Esophagus muscularis mucosa (tissue), 4 donors: Measurements from ENCODE around the gene VKORC1L1. TPM values are rescaled to one million over a fixed set of nuclear protein-coding genes. Genes with fewer than 3 reads are reported as not detected.
"Not testable (repeated sequence)": the region's sequence is repeated elsewhere in the genome, so short reads cannot be mapped to it uniquely, and the experiment has no call there.

Experiments
- DNase-seq: peaks from one replicate; pipeline ENCODE4 v3.0.0-alpha.2; 2017; ENCODE audit errors: extremely low spot score
- H3K27ac ChIP-seq, 4 donors: fragments of 200-600 bp; sonication (generic); replicated peaks in 1 of 4; 1 replicate in 3 of 4; 2 replicates in 1 of 4; pipeline ENCODE4 v1.5.1; 2016 to 2019; ENCODE audit warnings: mild to moderate bottlenecking in 1 of 4
- H3K27me3 ChIP-seq, 4 donors: fragments of 200-600 bp; sonication (generic); one replicate each; pipeline versions ENCODE4 v1.5.1 to v1.6.0; 2016 to 2019
- H3K36me3 ChIP-seq, 4 donors: fragments of 200-600 bp; sonication (generic); one replicate each; pipeline ENCODE4 v1.5.1; 2016 to 2019
- H3K4me1 ChIP-seq, 4 donors: fragments of 200-600 bp; sonication (generic); one replicate each; pipeline ENCODE4 v1.5.1; 2016 to 2019
- H3K4me3 ChIP-seq, 4 donors: fragments of 200-600 bp; sonication (generic); 1 replicate in 2 of 4; 2 replicates in 2 of 4; pipeline ENCODE4 v1.5.1; 2016 to 2019; ENCODE audit warnings: mild to moderate bottlenecking in 4 of 4, moderate library complexity in 1 of 4
- H3K9me3 ChIP-seq, 4 donors: fragments of 200-600 bp; sonication (generic); 1 replicate in 3 of 4; 2 replicates in 1 of 4; pipeline ENCODE4 v1.5.1; 2016 to 2019
- EP300 ChIP-seq: sonication (generic); formaldehyde crosslinking; IDR thresholded peaks from one replicate; pipeline ENCODE4 v1.6.1; 2017; ENCODE audit warnings: antibody characterized with exemption
- POLR2A ChIP-seq: fragments of 450-650 bp; IDR thresholded peaks from one replicate; pipeline ENCODE4 v1.6.1; 2017; ENCODE audit warnings: antibody characterized with exemption, moderate library complexity, mild to moderate bottlenecking, low read depth
- POLR2AphosphoS5 ChIP-seq, 2 donors: sonication (generic); formaldehyde crosslinking; IDR thresholded peaks; one replicate each; pipeline ENCODE4 v1.6.1; 2017; ENCODE audit warnings: antibody characterized with exemption in 2 of 2
- WGBS: methylation state at CpG from one replicate; pipeline ENCODE4 v1.1.5; 2018; 5-methylcytosine and 5-hydroxymethylcytosine counted together
- intact Hi-C: fragments of 100-400 bp; cut with DNase I; formaldehyde crosslinking; loops from one replicate; pipeline ENCODE4 v1.15.1; 2023
- total RNA-seq, 4 donors: library from RNA; depleted of rRNA; stranded (reverse); fragments of >200 nt; gene quantifications; one replicate each; pipeline versions ENCODE4 v1.1.0 to v1.2.1, GENCODE V29; 2016
- TF ChIP-seq, protein P1 (sequence below), 3 experiments: fragments of 200-600 bp in 2 of 3; fragments of 450-650 bp in 1 of 3; sonication (generic) in 2 of 3; IDR thresholded peaks; one replicate each; pipeline ENCODE4 v1.5.1; 2017 to 2019; ENCODE audit warnings: antibody characterized with exemption in 3 of 3, mild to moderate bottlenecking in 2 of 3, moderate library complexity in 1 of 3

Gene VKORC1L1
- total RNA-seq, 4 donors from 2014 or later: 23.7 to 30.1 (median 26.1) TPM

DNA sequence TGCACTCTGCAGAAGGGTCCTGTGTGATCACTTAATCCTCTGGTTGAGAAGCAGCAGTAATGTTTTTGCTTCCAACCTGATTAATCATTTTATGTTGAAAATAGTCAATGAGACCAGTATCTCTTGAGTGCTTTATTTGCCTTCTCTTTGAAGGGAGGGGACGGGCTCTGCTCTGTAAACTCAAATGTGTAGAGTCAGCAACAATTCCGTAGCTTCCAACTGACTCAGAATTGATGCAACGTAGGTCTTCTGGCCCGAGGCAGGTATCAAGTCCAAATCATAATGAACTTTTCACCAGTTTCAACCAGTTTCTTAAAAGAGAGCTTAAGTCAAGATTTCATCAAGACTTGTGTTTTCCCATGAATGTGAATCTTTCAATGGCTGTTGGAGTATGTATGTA is 82.8 kb downstream of the VKORC1L1 start:
- WGBS: 98% methylated on average over 4 of the region's 4 CpGs
- DNase-seq: no peak
- Histone ChIP-seq H3K27me3 (no peaks in the 10 kb centered on the region), H3K27ac (no peak overlapping the region), H3K36me3 (peaks cover 37 to 69% (median 45%) of the 10 kb centered on the region in 4 donors), H3K4me1 (peaks cover 0 to 11% (median 3%) of the 10 kb centered on the region in 4 donors), H3K9me3 (no peaks in the 10 kb centered on the region), H3K4me3 (no peak overlapping the region)
- intact Hi-C loops: no loop called here
- TF ChIP-seq, protein P1, sequence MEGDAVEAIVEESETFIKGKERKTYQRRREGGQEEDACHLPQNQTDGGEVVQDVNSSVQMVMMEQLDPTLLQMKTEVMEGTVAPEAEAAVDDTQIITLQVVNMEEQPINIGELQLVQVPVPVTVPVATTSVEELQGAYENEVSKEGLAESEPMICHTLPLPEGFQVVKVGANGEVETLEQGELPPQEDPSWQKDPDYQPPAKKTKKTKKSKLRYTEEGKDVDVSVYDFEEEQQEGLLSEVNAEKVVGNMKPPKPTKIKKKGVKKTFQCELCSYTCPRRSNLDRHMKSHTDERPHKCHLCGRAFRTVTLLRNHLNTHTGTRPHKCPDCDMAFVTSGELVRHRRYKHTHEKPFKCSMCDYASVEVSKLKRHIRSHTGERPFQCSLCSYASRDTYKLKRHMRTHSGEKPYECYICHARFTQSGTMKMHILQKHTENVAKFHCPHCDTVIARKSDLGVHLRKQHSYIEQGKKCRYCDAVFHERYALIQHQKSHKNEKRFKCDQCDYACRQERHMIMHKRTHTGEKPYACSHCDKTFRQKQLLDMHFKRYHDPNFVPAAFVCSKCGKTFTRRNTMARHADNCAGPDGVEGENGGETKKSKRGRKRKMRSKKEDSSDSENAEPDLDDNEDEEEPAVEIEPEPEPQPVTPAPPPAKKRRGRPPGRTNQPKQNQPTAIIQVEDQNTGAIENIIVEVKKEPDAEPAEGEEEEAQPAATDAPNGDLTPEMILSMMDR (IDR thresholded peaks at IDR 0.05): no peak
- no peak for TF ChIP-seq EP300
- no peak for TF ChIP-seq POLR2AphosphoS5 (IDR thresholded peaks at IDR 0.05)
- no peak for TF ChIP-seq POLR2A

DNA sequence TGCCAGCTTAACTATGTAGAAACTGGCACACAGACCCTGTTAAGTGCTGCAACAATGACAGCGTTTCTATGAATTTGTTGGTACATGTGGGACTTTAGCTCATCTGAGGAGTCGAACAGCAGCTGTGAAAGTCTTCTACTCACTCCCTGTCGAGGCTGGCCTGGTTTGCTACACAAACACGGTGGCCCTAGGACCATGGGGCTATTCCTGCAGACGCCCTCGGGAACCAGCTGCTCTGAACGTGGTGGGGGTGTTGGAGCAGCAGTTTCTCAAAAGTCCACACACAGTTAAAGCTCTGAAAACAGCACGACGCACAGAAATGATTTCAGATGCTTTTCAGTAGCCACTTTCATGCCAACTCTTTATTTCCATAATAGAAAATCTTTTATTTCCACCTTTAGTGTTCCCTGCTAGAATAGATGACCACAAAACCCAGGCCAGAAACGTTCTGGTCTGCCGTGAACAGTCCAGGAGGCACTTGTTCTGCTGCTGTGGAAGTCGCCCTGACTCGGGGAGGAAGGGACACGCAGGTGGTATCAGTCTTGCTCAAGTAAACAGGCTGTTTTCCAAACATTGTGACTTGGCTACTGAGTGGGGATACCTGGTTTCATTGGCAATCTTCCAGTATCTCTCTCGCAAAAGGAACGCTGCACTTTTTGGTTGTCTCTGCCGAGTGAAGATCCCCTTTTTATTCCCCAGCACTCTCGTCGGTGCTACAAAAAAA is 87.6 kb downstream of the VKORC1L1 start:
- Histone ChIP-seq H3K9me3 (no peaks in the 10 kb centered on the region), H3K27ac (no peak overlapping the region), H3K27me3 (no peaks in the 10 kb centered on the region), H3K36me3 (peaks cover 52 to 98% (median 76%) of the 10 kb centered on the region in 4 donors), H3K4me1 (no peaks in the 10 kb centered on the region), H3K4me3 (no peak overlapping the region)
- 72% methylated on average over 18 of the region's 19 CpGs for WGBS
- intact Hi-C loops: no loop called here
- no peak for DNase-seq
- TF ChIP-seq EP300: no peak
- TF ChIP-seq POLR2A: no peak
- TF ChIP-seq POLR2AphosphoS5 (IDR thresholded peaks at IDR 0.05): no peak
- TF ChIP-seq, protein P1 (IDR thresholded peaks at IDR 0.05): no peak

DNA sequence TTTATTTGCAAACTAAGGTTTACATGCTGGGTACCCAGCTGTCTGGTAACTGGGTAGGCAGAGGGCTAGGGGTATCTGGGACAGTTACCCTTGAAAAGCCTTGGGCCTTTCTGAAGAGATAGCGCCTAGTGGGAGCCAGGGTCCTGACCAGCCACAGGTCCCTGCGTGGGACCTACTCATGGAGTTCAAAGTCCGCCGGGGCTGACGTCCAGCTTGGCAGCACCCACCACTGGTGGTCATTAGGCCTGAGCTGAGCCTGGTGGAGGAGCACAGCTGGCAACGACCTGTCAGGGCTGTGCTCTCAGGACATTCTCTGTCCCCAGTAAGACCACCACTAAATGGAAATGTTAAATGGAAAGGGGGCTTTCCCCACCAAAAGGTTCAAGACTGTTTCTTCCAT is 89.2 kb downstream of the VKORC1L1 start:
- H3K36me3 ChIP-seq: peaks cover 61 to 98% (median 87%) of the 10 kb centered on the region in 4 donors

DNA sequence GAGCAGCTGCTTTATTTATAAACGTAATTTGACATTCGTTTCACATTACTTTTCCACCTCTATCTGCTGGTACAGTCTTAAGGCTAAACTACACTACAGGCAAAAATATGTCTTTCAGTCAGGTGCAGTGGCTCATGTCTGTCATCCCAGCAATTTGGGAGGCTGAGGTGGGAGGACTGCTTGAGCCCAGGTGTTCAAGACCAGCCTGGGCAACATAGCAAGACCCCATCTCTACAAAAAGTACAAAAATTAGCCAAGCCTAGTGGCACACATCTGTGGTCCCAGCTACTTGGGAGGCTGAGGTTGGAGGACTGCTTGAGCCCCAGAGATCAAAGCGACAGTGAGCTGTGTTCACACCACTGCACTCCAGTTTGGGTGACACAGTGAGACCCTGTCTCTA is 91.8 kb downstream of the VKORC1L1 start:
- H3K9me3 ChIP-seq: not testable (repeated sequence)

More for the DNA sequence above, 89.2 kb downstream of the VKORC1L1 start:
- Histone ChIP-seq H3K27me3 (no peaks in the 10 kb centered on the region), H3K4me1 (no peaks in the 10 kb centered on the region), H3K27ac (no peak overlapping the region), H3K9me3 (no peaks in the 10 kb centered on the region), H3K4me3 (no peak overlapping the region)
- intact Hi-C loops: no loop called here
- DNase-seq: no peak
- TF ChIP-seq POLR2AphosphoS5 (IDR thresholded peaks at IDR 0.05): no peak
- TF ChIP-seq, protein P1 (IDR thresholded peaks at IDR 0.05): no peak
- TF ChIP-seq POLR2A: no peak
- TF ChIP-seq EP300: no peak
- WGBS: 91% methylated on average over 6 of the region's 6 CpGs

DNA sequence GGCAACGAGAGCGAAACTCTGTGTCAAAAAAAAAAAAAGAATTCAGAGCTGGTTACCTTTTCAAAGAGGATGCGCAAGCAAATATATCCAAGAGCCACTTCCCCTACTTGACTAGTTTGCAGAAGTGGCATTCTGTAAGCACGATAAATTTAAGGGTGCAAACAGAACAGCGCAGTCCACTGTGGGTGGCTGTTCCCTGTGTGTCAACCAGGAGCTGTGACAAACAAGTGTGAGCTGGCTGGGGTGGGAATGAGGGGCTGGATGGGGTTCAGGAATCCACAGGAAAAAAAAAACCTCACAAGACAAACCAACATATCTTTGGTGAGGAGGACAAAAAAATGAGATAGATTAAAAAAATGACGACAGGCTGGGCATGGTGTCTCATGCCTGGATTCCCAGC is 93.3 kb downstream of the VKORC1L1 start:
- no peak for DNase-seq
- Histone ChIP-seq H3K36me3 (peaks cover 80 to 100% (median 99%) of the 10 kb centered on the region in 4 donors), H3K27ac (no peak overlapping the region), H3K4me3 (no peak overlapping the region), H3K4me1 (no peaks in the 10 kb centered on the region), H3K27me3 (no peaks in the 10 kb centered on the region), H3K9me3 (no peaks in the 10 kb centered on the region)
- intact Hi-C loops: no loop called here
- TF ChIP-seq, protein P1 (IDR thresholded peaks at IDR 0.05): no peak
- TF ChIP-seq EP300 (no peak), POLR2AphosphoS5 (IDR thresholded peaks at IDR 0.05) (no peak), POLR2A (no peak)
- WGBS: 86% methylated on average over 6 of the region's 6 CpGs

More for the DNA sequence above, 91.8 kb downstream of the VKORC1L1 start:
- WGBS: 78% methylated on average over 3 of the region's 3 CpGs
- H3K27me3 ChIP-seq, H3K4me3 ChIP-seq, H3K27ac ChIP-seq, intact Hi-C loops, DNase-seq, H3K4me1 ChIP-seq: not testable (repeated sequence)
- H3K36me3 ChIP-seq: peaks cover 79 to 100% (median 99%) of the 10 kb centered on the region in 4 donors
